Measurements from ENCODE around the gene MTUS2. TPM values are rescaled to one million over a fixed set of nuclear protein-coding genes. Genes with fewer than 3 reads are reported as not detected.

MTUS2 gene
- total RNA-seq, 1 experiment from 2014 or later = not detected

GRCh38 chr13:29483211-29483610 lies 663.1 kb downstream of the MTUS2 start:
- Histone ChIP-seq H3K9me2 (replicated peaks; ENCODE audit: low read length) (no peaks in the 10 kb centered on the region), H3K4me3 (ENCODE audit: low read length) (no peak overlapping the region), H2AFZ (ENCODE audit: low read length) (no peak overlapping the region), H3K27ac (ENCODE audit: low read length) (no peak overlapping the region), H3K9me3 (ENCODE audit: low read length) (no peaks in the 10 kb centered on the region), H3K4me1 (ENCODE audit: insufficient read depth, low read length) (no peaks in the 10 kb centered on the region), H3F3A (ENCODE audit: low read length, unreplicated experiment) (no peaks in the 10 kb centered on the region), H4K20me1 (ENCODE audit: low read length) (no peaks in the 10 kb centered on the region), H3K79me2 (ENCODE audit: low read length) (no peaks in the 10 kb centered on the region), H3K9ac (ENCODE audit: low read length) (no peak overlapping the region), H3K36me3 (ENCODE audit: low read depth, low read length) (no peaks in the 10 kb centered on the region), H3K27me3 (ENCODE audit: low read length) (peaks cover 89% of the 10 kb centered on the region), H3K4me2 (ENCODE audit: low read length) (no peak overlapping the region)
- TF ChIP-seq EZH2phosphoT487 (IDR thresholded peaks at IDR 0.05; ENCODE audit: borderline replicate concordance, low read length) (no peak), CTCF (conservative IDR thresholded peaks at IDR 0.05; ENCODE audit: low read depth, low read length) (no peak), EZH2 (IDR thresholded peaks at IDR 0.05; ENCODE audit: low read length, unreplicated experiment) (no peak)
- BruUV-seq (replicated peaks) = no TSS peak
- ChIA-PET POLR2A (ENCODE audit: unreplicated experiment) (no interaction called here), CTCF (no interaction called here)
- no peak for ATAC-seq
- DNase-seq = no peak
- intact Hi-C loops (cut with micrococcal nuclease) = no loop called here

- H3K27ac ChIP-seq (ENCODE audit: low read length) = no peak overlapping the region
- H3K9ac ChIP-seq (ENCODE audit: low read length) = no peak overlapping the region
- BruUV-seq (replicated peaks) = no TSS peak
- no peak for ATAC-seq
- no peaks in the 10 kb centered on the region for H3F3A ChIP-seq (ENCODE audit: low read length, unreplicated experiment)
- ChIA-PET CTCF (no interaction called here), POLR2A (ENCODE audit: unreplicated experiment) (no interaction called here)
- H3K4me2 ChIP-seq (ENCODE audit: low read length) = no peak overlapping the region
- H3K79me2 ChIP-seq (ENCODE audit: low read length) = no peaks in the 10 kb centered on the region
- H4K20me1 ChIP-seq (ENCODE audit: low read length) = no peaks in the 10 kb centered on the region
- H3K9me3 ChIP-seq (ENCODE audit: low read length) = no peaks in the 10 kb centered on the region
- TF ChIP-seq EZH2phosphoT487 (IDR thresholded peaks at IDR 0.05; ENCODE audit: borderline replicate concordance, low read length) = no peak
- no peak for TF ChIP-seq EZH2 (IDR thresholded peaks at IDR 0.05; ENCODE audit: low read length, unreplicated experiment)
- no peak for TF ChIP-seq CTCF (conservative IDR thresholded peaks at IDR 0.05; ENCODE audit: low read depth, low read length)
- no peak overlapping the region for H3K4me3 ChIP-seq (ENCODE audit: low read length)
- H2AFZ ChIP-seq (ENCODE audit: low read length) = no peak overlapping the region
- H3K36me3 ChIP-seq (ENCODE audit: low read depth, low read length) = no peaks in the 10 kb centered on the region
- peaks cover 88% of the 10 kb centered on the region for H3K27me3 ChIP-seq (ENCODE audit: low read length)
- no peak for DNase-seq
- no peaks in the 10 kb centered on the region for H3K4me1 ChIP-seq (ENCODE audit: insufficient read depth, low read length)
- intact Hi-C loops (cut with micrococcal nuclease) = no loop called here
- H3K9me2 ChIP-seq (replicated peaks; ENCODE audit: low read length) = no peaks in the 10 kb centered on the region
These were observed 663.5 kb downstream of the MTUS2 start for GRCh38 chr13:29483623-29484022.

- Histone ChIP-seq H3K9me3 (ENCODE audit: low read length) (no peaks in the 10 kb centered on the region), H3F3A (ENCODE audit: low read length, unreplicated experiment) (no peaks in the 10 kb centered on the region), H2AFZ (ENCODE audit: low read length) (no peak overlapping the region), H3K9me2 (replicated peaks; ENCODE audit: low read length) (no peaks in the 10 kb centered on the region), H3K4me1 (ENCODE audit: insufficient read depth, low read length) (no peaks in the 10 kb centered on the region), H4K20me1 (ENCODE audit: low read length) (no peaks in the 10 kb centered on the region), H3K4me2 (ENCODE audit: low read length) (no peak overlapping the region), H3K27me3 (ENCODE audit: low read length) (peaks cover 87% of the 10 kb centered on the region), H3K4me3 (ENCODE audit: low read length) (no peak overlapping the region), H3K36me3 (ENCODE audit: low read depth, low read length) (no peaks in the 10 kb centered on the region), H3K27ac (ENCODE audit: low read length) (no peak overlapping the region), H3K79me2 (ENCODE audit: low read length) (no peaks in the 10 kb centered on the region), H3K9ac (ENCODE audit: low read length) (no peak overlapping the region)
- TF ChIP-seq EZH2 (IDR thresholded peaks at IDR 0.05; ENCODE audit: low read length, unreplicated experiment) (no peak), EZH2phosphoT487 (IDR thresholded peaks at IDR 0.05; ENCODE audit: borderline replicate concordance, low read length) (no peak), CTCF (conservative IDR thresholded peaks at IDR 0.05; ENCODE audit: low read depth, low read length) (no peak)
- no peak for ATAC-seq
- DNase-seq = no peak
- intact Hi-C loops (cut with micrococcal nuclease) = no loop called here
- CTCF ChIA-PET = no interaction called here
- BruUV-seq (replicated peaks) = no TSS peak
- POLR2A ChIA-PET (ENCODE audit: unreplicated experiment) = no interaction called here
These were observed 664.1 kb downstream of the MTUS2 start for GRCh38 chr13:29484236-29484635.
